NCI-H2227 (cell line): ENCODE results near the gene TTC27.
"Not testable (repeated sequence)": the region's sequence is repeated elsewhere in the genome, so short reads cannot be mapped to it uniquely, and the experiment has no call there.

Source experiments
- DNase-seq: peaks from one replicate; lab custom pipeline; 2025; ENCODE audit not compliant: unreplicated experiment; lab: John Stamatoyannopoulos, UW

TTC27 gene

GRCh38 chr2:32847734-32848133 lies 219.9 kb downstream of the TTC27 start:
- no peak for DNase-seq

- no peak for DNase-seq
These were observed 221.8 kb downstream of the TTC27 start for GRCh38 chr2:32849456-32850194.

DNA sequence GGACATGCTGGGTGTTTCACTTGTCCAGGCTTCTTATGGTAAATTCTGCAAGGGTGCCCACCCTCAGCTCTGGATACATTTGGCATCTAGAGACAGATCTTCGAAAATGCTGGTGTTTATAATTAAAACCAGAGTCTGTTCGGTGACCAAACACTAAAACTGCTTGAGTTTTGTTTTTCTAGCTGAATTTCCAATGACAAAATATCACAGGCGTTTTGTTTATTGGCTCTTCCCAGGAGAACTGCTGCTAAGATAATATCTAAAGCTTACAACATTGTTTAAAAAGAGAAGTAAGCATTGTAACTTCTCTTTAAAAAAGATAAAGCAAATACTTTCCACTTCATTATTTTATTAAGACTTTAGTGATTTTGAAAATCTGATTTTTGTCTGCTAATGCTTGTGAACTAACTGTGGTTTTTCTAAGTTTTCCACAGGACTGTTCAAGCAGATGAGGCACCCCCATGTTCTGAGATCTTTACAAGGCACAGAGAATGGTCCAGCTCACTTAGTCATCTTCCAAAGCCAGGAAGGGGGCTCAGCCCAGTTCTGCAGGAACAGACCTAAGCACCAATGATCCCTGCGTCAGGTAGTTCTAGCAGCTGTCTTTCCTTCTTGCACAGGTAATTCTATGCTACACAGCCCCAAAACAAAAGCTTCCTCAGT lies 224.1 kb downstream of the TTC27 start:
- DNase-seq: no peak

- DNase-seq: no peak
These were observed 225.0 kb downstream of the TTC27 start for GRCh38 chr2:32852856-32853255.

GRCh38 chr2:32856891-32857290 lies 229.0 kb downstream of the TTC27 start:
- DNase-seq: no peak

DNA sequence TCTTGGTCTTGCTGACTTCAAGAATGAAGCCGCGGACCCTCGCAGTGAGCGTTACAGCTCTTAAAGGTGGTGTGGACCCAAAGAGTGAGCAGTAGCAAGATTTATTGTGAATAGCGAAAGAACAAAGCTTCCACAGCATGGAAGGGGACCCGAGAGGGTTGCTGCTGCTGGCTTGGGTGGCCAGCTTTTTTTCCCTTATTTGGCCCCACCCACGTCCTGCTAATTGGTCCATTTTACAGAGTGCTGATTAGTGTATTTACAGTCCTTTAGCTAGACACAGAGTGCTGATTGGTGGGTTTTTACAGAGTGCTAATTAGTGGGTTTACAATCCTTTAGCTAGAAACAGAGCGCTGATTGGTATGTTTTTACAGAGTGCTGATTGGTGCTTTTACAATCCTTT lies 230.9 kb downstream of the TTC27 start:
- DNase-seq: no peak

DNA sequence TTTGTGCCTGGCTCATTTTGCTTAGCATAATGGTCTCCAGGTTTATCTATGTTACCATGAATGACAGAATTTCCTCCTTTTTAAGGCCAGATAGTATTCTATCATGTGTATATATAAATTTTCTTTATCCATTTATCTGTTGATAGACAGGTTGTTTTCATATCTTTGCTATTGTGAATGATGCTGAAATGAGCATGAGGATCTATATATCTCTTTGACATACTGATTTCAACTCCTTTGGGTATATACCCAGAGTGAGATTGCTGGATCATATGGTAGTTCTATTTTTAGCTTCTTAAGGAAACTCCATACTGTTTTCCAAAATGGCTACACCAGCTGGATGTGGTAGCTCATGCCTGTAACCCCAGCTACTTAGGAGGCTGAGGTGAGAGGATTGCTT lies 232.5 kb downstream of the TTC27 start:
- no peak for DNase-seq

DNA sequence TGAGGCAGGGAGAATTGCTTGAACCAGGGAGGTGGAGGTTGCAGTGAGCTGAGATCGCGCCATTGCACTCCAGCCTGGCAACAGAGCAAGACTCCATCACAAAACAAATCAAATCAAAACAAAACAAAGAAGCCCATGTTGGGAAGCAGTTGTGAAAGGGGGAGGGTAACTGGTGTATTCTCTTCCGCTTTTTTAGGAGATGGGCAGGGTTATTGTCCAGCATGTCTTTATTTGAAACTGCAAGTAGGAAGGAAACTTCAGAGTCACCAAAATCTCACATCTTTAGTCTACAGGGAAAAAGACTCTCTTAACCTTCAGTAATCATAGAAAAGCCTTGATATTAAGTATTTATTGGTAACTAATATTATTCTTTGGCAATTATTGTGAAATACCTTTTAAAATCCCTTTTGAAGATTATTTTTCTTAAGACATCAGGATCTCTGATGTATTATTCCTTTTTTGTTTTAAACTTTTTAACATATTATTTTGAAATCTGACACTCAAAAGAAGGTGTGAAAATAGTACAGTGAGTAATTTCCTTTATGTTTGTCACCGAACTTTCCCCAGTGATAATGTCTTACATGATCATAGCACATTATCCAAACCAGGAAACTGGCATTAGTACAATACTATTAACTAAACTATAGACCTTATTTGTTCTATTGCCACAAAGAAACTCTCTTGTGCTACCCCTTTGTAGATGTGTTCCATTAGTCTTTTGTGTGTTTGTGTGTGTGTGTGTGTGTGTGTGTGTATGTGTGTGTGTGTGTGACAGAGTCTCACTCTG lies 234.6 kb downstream of the TTC27 start:
- DNase-seq: no peak

DNA sequence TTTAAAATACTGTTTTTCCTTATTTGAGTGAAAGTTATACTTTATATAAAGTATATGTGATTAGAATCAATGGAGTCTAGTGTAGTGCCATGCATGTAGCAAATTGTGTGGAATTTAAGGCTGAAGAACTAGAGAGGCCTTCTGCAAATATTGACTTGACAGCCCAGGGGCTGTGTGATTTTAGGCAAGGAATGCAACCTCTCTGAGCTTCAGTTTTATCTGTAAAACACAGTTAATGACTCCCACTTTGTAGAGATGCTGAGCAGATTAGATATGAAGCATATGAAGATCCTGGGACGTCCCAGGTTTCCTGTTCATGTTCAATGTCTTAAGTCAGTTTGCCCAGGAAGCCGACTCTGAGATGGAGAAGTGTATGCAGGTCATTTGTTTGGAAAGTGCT lies 235.5 kb downstream of the TTC27 start:
- no peak for DNase-seq

GRCh38 chr2:32863803-32864202 lies 236.0 kb downstream of the TTC27 start:
- no peak for DNase-seq

GRCh38 chr2:32864334-32865111 lies 236.7 kb downstream of the TTC27 start:
- no peak for DNase-seq

- no peak for DNase-seq
These were observed 237.7 kb downstream of the TTC27 start for GRCh38 chr2:32865399-32866068.

- not testable (repeated sequence) for DNase-seq
These were observed 238.6 kb downstream of the TTC27 start for GRCh38 chr2:32866462-32866861.
